ENCODE results near the gene RASD2. TPM values are rescaled to one million over a fixed set of nuclear protein-coding genes. Genes with fewer than 3 reads are reported as not detected.
A peak's percentile ranks its signal among the peaks of the same experiment; 100 is the strongest.
"Not testable (repeated sequence)": the region's sequence is repeated elsewhere in the genome, so short reads cannot be mapped to it uniquely, and the experiment has no call there.

The RASD2 gene
- 0.74 TPM for polyA plus RNA-seq (2013, experiment 1 of 2)
- polyA plus RNA-seq (2013, experiment 2 of 2): 0.30 TPM

GRCh38 chr22:35540595-35541253 lies at the start of gene RASD2:
TSS of gene RASD2 (plus strand) at chr22:35540831. CDS start at chr22:35546810, 5,979 bp downstream.
- no peak within 1 kb of the TSS for H3K27ac ChIP-seq (ENCODE audit: low read depth, low read length, severe bottlenecking)

GRCh38 chr22:35491061-35491907 lies 49.3 kb upstream of the RASD2 start:
- not testable (repeated sequence) for H3K9me3 ChIP-seq (ENCODE audit: control insufficient read depth, low read length); H3K4me3 ChIP-seq (ENCODE audit: extremely low read depth, insufficient read depth, low read length, poor library complexity, severe bottlenecking)

More at GRCh38 chr22:35540595-35541253, at the start of gene RASD2:
- no peaks in the 10 kb centered on the region for H3K9me3 ChIP-seq (ENCODE audit: control insufficient read depth, low read length)
- H3K36me3 ChIP-seq (ENCODE audit: control insufficient read depth, insufficient read depth, low read length): no peaks in the 10 kb centered on the region
- H3K4me1 ChIP-seq (ENCODE audit: control insufficient read depth, insufficient read depth, low read length, poor library complexity, severe bottlenecking): no peaks in the 10 kb centered on the region
- 0 to 3% methylated on average over 20 to 29 of the region's 49 CpGs for WGBS, 2 experiments (ENCODE audit: insufficient coverage in 2 of 2)
- H3K4me3 ChIP-seq (ENCODE audit: extremely low read depth, insufficient read depth, low read length, poor library complexity, severe bottlenecking): peak within 1 kb of the TSS; percentile 43

GRCh38 chr22:35491908-35492380 lies 48.7 kb upstream of the RASD2 start:
- no peaks in the 10 kb centered on the region for H3K9me3 ChIP-seq (ENCODE audit: control insufficient read depth, low read length)
- no peak overlapping the region for H3K27ac ChIP-seq (ENCODE audit: low read depth, low read length, severe bottlenecking)
- no peak overlapping the region for H3K4me3 ChIP-seq (ENCODE audit: extremely low read depth, insufficient read depth, low read length, poor library complexity, severe bottlenecking)
- H3K4me1 ChIP-seq (ENCODE audit: control insufficient read depth, insufficient read depth, low read length, poor library complexity, severe bottlenecking): no peaks in the 10 kb centered on the region
- no peaks in the 10 kb centered on the region for H3K36me3 ChIP-seq (ENCODE audit: control insufficient read depth, insufficient read depth, low read length)
- WGBS, 2 experiments (ENCODE audit: insufficient coverage in 2 of 2): 93 to 100% methylated on average over 3 of the region's 3 CpGs

More at GRCh38 chr22:35491061-35491907, 49.3 kb upstream of the RASD2 start:
- WGBS, 2 experiments (ENCODE audit: insufficient coverage in 2 of 2): 85 to 93% methylated on average over 5 to 8 of the region's 24 CpGs
- not testable (repeated sequence) for H3K4me1 ChIP-seq (ENCODE audit: control insufficient read depth, insufficient read depth, low read length, poor library complexity, severe bottlenecking); H3K36me3 ChIP-seq (ENCODE audit: control insufficient read depth, insufficient read depth, low read length); H3K27ac ChIP-seq (ENCODE audit: low read depth, low read length, severe bottlenecking)

- Histone ChIP-seq H3K36me3 (ENCODE audit: control insufficient read depth, insufficient read depth, low read length) (no peaks in the 10 kb centered on the region), H3K4me1 (ENCODE audit: control insufficient read depth, insufficient read depth, low read length, poor library complexity, severe bottlenecking) (no peaks in the 10 kb centered on the region), H3K4me3 (ENCODE audit: extremely low read depth, insufficient read depth, low read length, poor library complexity, severe bottlenecking) (no peak overlapping the region), H3K27ac (ENCODE audit: low read depth, low read length, severe bottlenecking) (no peak overlapping the region), H3K9me3 (ENCODE audit: control insufficient read depth, low read length) (no peaks in the 10 kb centered on the region)
- 90 to 93% methylated on average over 5 of the region's 5 CpGs for WGBS, 2 experiments (ENCODE audit: insufficient coverage in 2 of 2)
Measured at GRCh38 chr22:35493074-35493473, 47.6 kb upstream of the RASD2 start.

GRCh38 chr22:35495711-35496110 lies 44.9 kb upstream of the RASD2 start:
- H3K9me3 ChIP-seq (ENCODE audit: control insufficient read depth, low read length); H3K4me3 ChIP-seq (ENCODE audit: extremely low read depth, insufficient read depth, low read length, poor library complexity, severe bottlenecking); H3K27ac ChIP-seq (ENCODE audit: low read depth, low read length, severe bottlenecking); H3K4me1 ChIP-seq (ENCODE audit: control insufficient read depth, insufficient read depth, low read length, poor library complexity, severe bottlenecking); H3K36me3 ChIP-seq (ENCODE audit: control insufficient read depth, insufficient read depth, low read length): not testable (repeated sequence)
- 90 to 98% methylated on average over 11 to 13 of the region's 14 CpGs for WGBS, 2 experiments (ENCODE audit: insufficient coverage in 2 of 2)

- Histone ChIP-seq H3K27ac (ENCODE audit: low read depth, low read length, severe bottlenecking) (no peak overlapping the region), H3K36me3 (ENCODE audit: control insufficient read depth, insufficient read depth, low read length) (no peaks in the 10 kb centered on the region), H3K9me3 (ENCODE audit: control insufficient read depth, low read length) (no peaks in the 10 kb centered on the region), H3K4me3 (ENCODE audit: extremely low read depth, insufficient read depth, low read length, poor library complexity, severe bottlenecking) (no peak overlapping the region), H3K4me1 (ENCODE audit: control insufficient read depth, insufficient read depth, low read length, poor library complexity, severe bottlenecking) (no peaks in the 10 kb centered on the region)
- 94 to 100% methylated on average over 1 to 4 of the region's 6 CpGs for WGBS, 2 experiments (ENCODE audit: insufficient coverage in 2 of 2)
Measured at GRCh38 chr22:35496768-35497312, 43.8 kb upstream of the RASD2 start.

GRCh38 chr22:35498026-35498800 lies 42.4 kb upstream of the RASD2 start:
- Histone ChIP-seq H3K9me3 (ENCODE audit: control insufficient read depth, low read length) (no peaks in the 10 kb centered on the region), H3K36me3 (ENCODE audit: control insufficient read depth, insufficient read depth, low read length) (no peaks in the 10 kb centered on the region), H3K27ac (ENCODE audit: low read depth, low read length, severe bottlenecking) (no peak overlapping the region), H3K4me3 (ENCODE audit: extremely low read depth, insufficient read depth, low read length, poor library complexity, severe bottlenecking) (no peak overlapping the region), H3K4me1 (ENCODE audit: control insufficient read depth, insufficient read depth, low read length, poor library complexity, severe bottlenecking) (no peaks in the 10 kb centered on the region)
- 94 to 95% methylated on average over 9 to 10 of the region's 14 CpGs for WGBS, 2 experiments (ENCODE audit: insufficient coverage in 2 of 2)

- H3K4me3 ChIP-seq (ENCODE audit: extremely low read depth, insufficient read depth, low read length, poor library complexity, severe bottlenecking): no peak overlapping the region
- no peaks in the 10 kb centered on the region for H3K4me1 ChIP-seq (ENCODE audit: control insufficient read depth, insufficient read depth, low read length, poor library complexity, severe bottlenecking)
- H3K36me3 ChIP-seq (ENCODE audit: control insufficient read depth, insufficient read depth, low read length): no peaks in the 10 kb centered on the region
- no peak overlapping the region for H3K27ac ChIP-seq (ENCODE audit: low read depth, low read length, severe bottlenecking)
- no peaks in the 10 kb centered on the region for H3K9me3 ChIP-seq (ENCODE audit: control insufficient read depth, low read length)
- WGBS, 2 experiments (ENCODE audit: insufficient coverage in 2 of 2): 93 to 100% methylated on average over 2 of the region's 3 CpGs
Measured at GRCh38 chr22:35502836-35503235, 37.8 kb upstream of the RASD2 start.

GRCh38 chr22:35505399-35506258 lies 35.0 kb upstream of the RASD2 start:
- Histone ChIP-seq H3K36me3 (ENCODE audit: control insufficient read depth, insufficient read depth, low read length) (no peaks in the 10 kb centered on the region), H3K27ac (ENCODE audit: low read depth, low read length, severe bottlenecking) (no peak overlapping the region), H3K4me1 (ENCODE audit: control insufficient read depth, insufficient read depth, low read length, poor library complexity, severe bottlenecking) (no peaks in the 10 kb centered on the region), H3K4me3 (ENCODE audit: extremely low read depth, insufficient read depth, low read length, poor library complexity, severe bottlenecking) (no peak overlapping the region), H3K9me3 (ENCODE audit: control insufficient read depth, low read length) (no peaks in the 10 kb centered on the region)
- WGBS, 2 experiments (ENCODE audit: insufficient coverage in 2 of 2): 80 to 93% methylated on average over 1 to 2 of the region's 7 CpGs

- Histone ChIP-seq H3K36me3 (ENCODE audit: control insufficient read depth, insufficient read depth, low read length) (no peaks in the 10 kb centered on the region), H3K27ac (ENCODE audit: low read depth, low read length, severe bottlenecking) (no peak overlapping the region), H3K4me3 (ENCODE audit: extremely low read depth, insufficient read depth, low read length, poor library complexity, severe bottlenecking) (no peak overlapping the region), H3K9me3 (ENCODE audit: control insufficient read depth, low read length) (no peaks in the 10 kb centered on the region), H3K4me1 (ENCODE audit: control insufficient read depth, insufficient read depth, low read length, poor library complexity, severe bottlenecking) (no peaks in the 10 kb centered on the region)
- 75 to 100% methylated on average over 1 of the region's 2 CpGs for WGBS, 2 experiments (ENCODE audit: insufficient coverage in 2 of 2)
Measured at GRCh38 chr22:35506259-35506570, 34.4 kb upstream of the RASD2 start.

Measured in mesodermal cell (in vitro differentiated cells).